ENCODE measurements around the gene USP12. TPM values are rescaled to one million over a fixed set of nuclear protein-coding genes. Genes with fewer than 3 reads are reported as not detected.
A peak's percentile ranks its signal among the peaks of the same experiment; 100 is the strongest.
"Not testable (repeated sequence)": the region's sequence is repeated elsewhere in the genome, so short reads cannot be mapped to it uniquely, and the experiment has no call there.

USP12 gene, protein sequence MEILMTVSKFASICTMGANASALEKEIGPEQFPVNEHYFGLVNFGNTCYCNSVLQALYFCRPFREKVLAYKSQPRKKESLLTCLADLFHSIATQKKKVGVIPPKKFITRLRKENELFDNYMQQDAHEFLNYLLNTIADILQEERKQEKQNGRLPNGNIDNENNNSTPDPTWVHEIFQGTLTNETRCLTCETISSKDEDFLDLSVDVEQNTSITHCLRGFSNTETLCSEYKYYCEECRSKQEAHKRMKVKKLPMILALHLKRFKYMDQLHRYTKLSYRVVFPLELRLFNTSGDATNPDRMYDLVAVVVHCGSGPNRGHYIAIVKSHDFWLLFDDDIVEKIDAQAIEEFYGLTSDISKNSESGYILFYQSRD
- polyA plus RNA-seq (2011; rRNA removed): 4.4 and 11.3 TPM in 2 replicates
- 4.3 and 4.4 TPM in 2 replicates for polyA minus RNA-seq (2011; rRNA and poly(A)+ RNA removed)

DNA sequence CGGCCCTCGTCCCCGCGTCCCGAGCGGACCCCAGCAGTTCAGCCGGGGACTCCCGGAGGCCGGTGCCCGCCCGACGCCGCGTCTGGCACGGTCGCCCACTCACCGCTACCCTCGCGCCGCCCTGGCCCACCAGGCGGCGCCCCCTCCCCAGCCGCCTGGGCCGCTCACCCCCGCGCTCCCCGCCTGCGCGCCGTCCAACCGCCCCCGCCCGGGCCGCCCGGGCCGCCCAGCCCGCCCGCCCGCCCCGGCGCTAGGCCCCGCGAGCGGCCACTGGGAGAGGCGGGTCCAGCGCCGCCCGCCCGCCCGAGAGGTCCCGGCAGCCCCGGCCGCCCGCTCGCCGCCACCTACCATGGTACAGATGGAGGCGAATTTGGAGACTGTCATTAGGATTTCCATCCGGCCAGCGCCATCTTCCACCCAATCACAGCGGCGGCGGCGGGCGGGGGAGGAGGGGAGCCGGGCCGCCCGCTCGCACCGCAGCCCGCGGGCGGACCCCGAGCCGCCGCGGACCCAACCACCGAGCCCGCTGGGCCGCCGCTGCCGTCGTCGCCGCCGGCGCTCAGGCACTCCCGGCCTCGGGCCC is at the start of gene USP12:
TSS of gene USP12 (minus strand) at position 568 of the 583 bp plus-strand sequence. CDS start at position 396, 172 bp downstream.
- POLR2A ChIA-PET: interaction anchor here (0.6 kb wide), 1 partner anchor 106 kb away, joined by 5 read pairs; no protein-coding TSS in a partner anchor
- H3K36me3 ChIP-seq (ENCODE audit: control insufficient read depth, insufficient read depth, low read length): no peaks in the 10 kb centered on the region
- DNase-seq (ENCODE audit: low read depth): no peak
- no peak for TF ChIP-seq CTCF (IDR thresholded peaks at IDR 0.05; ENCODE audit: insufficient read depth, low read depth, low read length)
- H3K27me3 ChIP-seq (ENCODE audit: control insufficient read depth, insufficient read depth, low read length): no peaks in the 10 kb centered on the region
- CTCF ChIA-PET: no interaction called here
- peak within 1 kb of the TSS; percentile 79 for H3K4me3 ChIP-seq (ENCODE audit: low read depth, low read length)

DNA sequence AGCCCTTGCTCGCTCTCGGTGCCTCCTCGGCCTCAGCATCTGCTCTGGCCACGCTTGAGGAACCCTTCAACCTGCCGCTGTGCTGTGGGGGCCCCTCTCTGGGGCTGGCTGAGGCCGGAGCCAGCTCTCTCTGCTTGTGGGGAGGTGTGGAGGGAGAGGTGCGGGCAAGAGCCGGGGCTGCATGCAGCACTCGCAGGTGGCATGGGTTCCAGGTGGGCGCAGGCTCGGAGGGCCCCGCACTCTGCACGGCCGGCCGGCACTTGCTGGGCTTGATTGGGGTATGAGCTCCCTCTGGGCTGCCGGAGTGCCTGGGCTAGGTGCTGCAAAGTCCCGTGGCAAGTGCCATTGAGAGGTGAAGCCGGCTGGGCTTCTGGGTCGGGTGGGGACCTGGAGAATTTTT is 48.0 kb upstream of the USP12 start:
- no peaks in the 10 kb centered on the region for H3K36me3 ChIP-seq (ENCODE audit: control insufficient read depth, insufficient read depth, low read length)
- CTCF ChIA-PET: no interaction called here
- no peak for DNase-seq (ENCODE audit: low read depth)
- no peaks in the 10 kb centered on the region for H3K27me3 ChIP-seq (ENCODE audit: control insufficient read depth, insufficient read depth, low read length)
- TF ChIP-seq CTCF (IDR thresholded peaks at IDR 0.05; ENCODE audit: insufficient read depth, low read depth, low read length): no peak
- POLR2A ChIA-PET: no interaction called here
- H3K4me3 ChIP-seq (ENCODE audit: low read depth, low read length): no peak overlapping the region

- POLR2A ChIA-PET; DNase-seq (ENCODE audit: low read depth); H3K27me3 ChIP-seq (ENCODE audit: control insufficient read depth, insufficient read depth, low read length); H3K36me3 ChIP-seq (ENCODE audit: control insufficient read depth, insufficient read depth, low read length); H3K4me3 ChIP-seq (ENCODE audit: low read depth, low read length): not testable (repeated sequence)
- CTCF ChIA-PET: interaction anchor here (0.6 kb wide), 1 partner anchor 299 kb away, joined by 3 read pairs; no protein-coding TSS in a partner anchor
Observed at GRCh38 chr13:27218861-27219260, 47.2 kb upstream of the USP12 start.

DNA sequence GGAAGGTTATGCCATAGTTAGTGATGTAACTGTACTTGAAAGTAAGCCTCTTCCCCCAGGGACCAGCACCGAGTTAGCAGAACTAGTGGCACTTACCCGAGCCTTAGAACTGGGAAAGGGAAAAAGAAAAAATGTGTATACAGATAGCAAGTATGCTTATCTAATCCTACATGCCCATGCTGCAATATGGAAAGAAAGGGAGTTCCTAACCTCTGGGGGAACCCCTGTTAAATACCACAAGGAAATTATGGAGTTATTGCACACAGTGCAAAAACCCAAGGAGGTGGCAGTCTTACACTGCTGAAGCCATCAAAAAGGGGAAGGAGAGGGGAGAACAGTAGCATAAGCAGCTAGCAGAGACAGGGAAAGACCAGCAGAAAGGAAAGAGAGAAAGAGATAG is 46.2 kb upstream of the USP12 start:
- H3K27me3 ChIP-seq (ENCODE audit: control insufficient read depth, insufficient read depth, low read length): not testable (repeated sequence)

GRCh38 chr13:27213386-27213785 is 41.8 kb upstream of the USP12 start:
- H3K27me3 ChIP-seq (ENCODE audit: control insufficient read depth, insufficient read depth, low read length); H3K36me3 ChIP-seq (ENCODE audit: control insufficient read depth, insufficient read depth, low read length); POLR2A ChIA-PET; H3K4me3 ChIP-seq (ENCODE audit: low read depth, low read length); CTCF ChIA-PET; DNase-seq (ENCODE audit: low read depth): not testable (repeated sequence)

More for the DNA sequence above, 46.2 kb upstream of the USP12 start:
- POLR2A ChIA-PET; CTCF ChIA-PET; DNase-seq (ENCODE audit: low read depth); H3K36me3 ChIP-seq (ENCODE audit: control insufficient read depth, insufficient read depth, low read length); H3K4me3 ChIP-seq (ENCODE audit: low read depth, low read length): not testable (repeated sequence)

DNA sequence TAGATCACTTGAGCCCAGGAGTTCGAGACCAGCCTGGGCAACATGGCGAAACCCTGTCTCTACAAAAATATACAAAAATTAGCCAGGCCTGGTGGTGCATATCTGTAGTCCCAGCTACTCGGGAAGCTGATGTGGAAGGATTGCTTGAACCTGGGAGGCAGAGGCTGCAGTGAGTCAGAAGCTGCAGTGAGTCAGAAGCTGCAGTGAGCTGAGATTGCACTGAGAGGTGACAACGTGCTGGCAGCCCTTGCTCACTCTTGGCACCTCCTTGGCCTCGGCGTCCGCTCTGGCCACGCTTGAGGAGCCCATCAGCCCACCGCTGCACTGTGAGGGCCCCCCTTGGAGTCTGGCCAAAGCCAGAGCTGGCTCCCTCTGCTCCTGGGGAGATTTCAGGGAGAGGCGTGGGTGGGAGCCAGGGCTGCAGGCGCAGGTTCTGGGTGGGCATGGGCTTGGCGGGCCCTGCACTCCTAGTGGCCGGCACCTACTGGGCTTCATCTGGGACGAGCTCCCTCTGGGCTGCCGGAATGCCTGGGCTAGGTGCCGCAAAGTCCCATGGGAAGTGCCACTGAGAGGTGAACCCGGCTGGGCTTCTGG is 40.3 kb upstream of the USP12 start:
- no peak for DNase-seq (ENCODE audit: low read depth)
- no peaks in the 10 kb centered on the region for H3K36me3 ChIP-seq (ENCODE audit: control insufficient read depth, insufficient read depth, low read length)
- ChIA-PET CTCF (interaction anchor here (0.6 to 1.1 kb wide), 3 partner anchors 25 to 265 kb away, joined by 3 read pairs; no protein-coding TSS in a partner anchor), POLR2A (no interaction called here)
- H3K4me3 ChIP-seq (ENCODE audit: low read depth, low read length): no peak overlapping the region
- no peaks in the 10 kb centered on the region for H3K27me3 ChIP-seq (ENCODE audit: control insufficient read depth, insufficient read depth, low read length)
- no peak for TF ChIP-seq CTCF (IDR thresholded peaks at IDR 0.05; ENCODE audit: insufficient read depth, low read depth, low read length)
